HUES6 (cell line): ENCODE data around the gene PHAF1.

Experiments used
- H3K27ac ChIP-seq: 2 replicates; pipeline ENCODE4 v1.7.0; 2013; ENCODE audit warnings: low read depth, mild to moderate bottlenecking, low read length, inconsistent platforms
- H3K27me3 ChIP-seq: 2 replicates; pipeline ENCODE4 v1.6.1; 2013; ENCODE audit warnings: low read length; ENCODE audit not compliant: control insufficient read depth, insufficient read depth
- H3K36me3 ChIP-seq: 2 replicates; pipeline ENCODE4 v1.6.1; 2013; ENCODE audit warnings: low read length; ENCODE audit not compliant: control insufficient read depth, insufficient read depth
- H3K4me1 ChIP-seq: 2 replicates; pipeline ENCODE4 v1.6.1; 2013; ENCODE audit warnings: low read length; ENCODE audit not compliant: control insufficient read depth, insufficient read depth
- H3K4me3 ChIP-seq: 2 replicates; pipeline ENCODE4 v1.5.1; 2013; ENCODE audit warnings: low read depth, low read length
- H3K9ac ChIP-seq: one replicate; pipeline ENCODE4 v1.6.1; 2013; ENCODE audit warnings: mild to moderate bottlenecking, low read length
- H3K9me3 ChIP-seq: 2 replicates; pipeline ENCODE4 v1.6.1; 2013; ENCODE audit warnings: low read depth, low read length; ENCODE audit not compliant: control insufficient read depth, insufficient read depth

PHAF1 gene

DNA sequence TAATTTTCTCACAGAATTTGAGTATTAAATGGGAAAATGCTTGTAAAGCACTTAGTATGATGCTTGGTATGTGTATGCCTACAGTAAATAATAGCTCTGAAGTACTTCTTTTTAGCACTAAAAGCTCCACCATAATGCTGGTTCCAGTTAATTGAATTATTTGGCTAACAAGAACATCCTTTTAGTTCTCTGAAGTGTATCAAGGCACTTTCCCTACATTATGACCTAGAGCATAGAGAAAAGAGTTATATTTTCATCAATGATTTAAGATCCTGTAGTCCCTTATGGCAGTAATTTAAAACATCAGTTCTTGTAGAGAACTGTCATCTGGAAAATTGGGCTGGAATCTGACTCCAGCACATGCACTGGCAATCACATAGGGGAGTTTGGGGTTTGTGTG is 21.9 kb upstream of the PHAF1 start:
- Histone ChIP-seq H3K9me3 (no peaks in the 10 kb centered on the region), H3K36me3 (peaks cover 5% of the 10 kb centered on the region), H3K9ac (no peak overlapping the region), H3K27ac (no peak overlapping the region), H3K27me3 (no peaks in the 10 kb centered on the region), H3K4me1 (no peaks in the 10 kb centered on the region), H3K4me3 (no peak overlapping the region)

DNA sequence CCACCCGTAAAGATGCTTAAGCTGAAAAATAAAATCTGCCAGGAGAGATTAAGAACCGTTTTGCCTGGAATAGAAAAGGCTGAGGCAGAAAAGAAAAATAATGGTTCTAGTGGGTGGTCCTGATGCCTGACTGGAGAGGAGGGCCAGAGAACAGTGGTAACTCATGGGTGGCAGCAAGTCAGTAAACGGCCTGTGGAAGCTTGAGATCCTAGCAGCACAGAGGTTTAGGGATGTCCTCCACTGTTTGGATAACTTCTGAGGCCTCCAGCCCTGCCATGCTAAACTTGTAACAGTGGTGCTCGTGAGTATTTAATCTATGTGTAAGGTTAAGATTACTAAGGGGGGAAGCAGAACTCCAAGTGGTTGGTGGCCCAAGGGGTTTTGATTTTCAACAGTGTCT is 21.2 kb upstream of the PHAF1 start:
- no peak overlapping the region for H3K27ac ChIP-seq
- no peaks in the 10 kb centered on the region for H3K4me1 ChIP-seq
- no peaks in the 10 kb centered on the region for H3K27me3 ChIP-seq
- H3K4me3 ChIP-seq, result no peak overlapping the region
- H3K9me3 ChIP-seq, result no peaks in the 10 kb centered on the region
- peaks cover 5% of the 10 kb centered on the region for H3K36me3 ChIP-seq
- H3K9ac ChIP-seq, result no peak overlapping the region

GRCh38 chr16:67089101-67089500 is 20.6 kb upstream of the PHAF1 start:
- Histone ChIP-seq H3K36me3 (peaks cover 5% of the 10 kb centered on the region), H3K9ac (no peak overlapping the region), H3K27me3 (no peaks in the 10 kb centered on the region), H3K4me3 (no peak overlapping the region), H3K9me3 (no peaks in the 10 kb centered on the region), H3K4me1 (no peaks in the 10 kb centered on the region), H3K27ac (no peak overlapping the region)

GRCh38 chr16:67091906-67092566 is 17.7 kb upstream of the PHAF1 start:
- no peak overlapping the region for H3K4me3 ChIP-seq
- H3K36me3 ChIP-seq, result no peaks in the 10 kb centered on the region
- no peak overlapping the region for H3K27ac ChIP-seq
- no peaks in the 10 kb centered on the region for H3K27me3 ChIP-seq
- H3K4me1 ChIP-seq, result no peaks in the 10 kb centered on the region
- no peaks in the 10 kb centered on the region for H3K9me3 ChIP-seq
- no peak overlapping the region for H3K9ac ChIP-seq

GRCh38 chr16:67093098-67093726 is 16.5 kb upstream of the PHAF1 start:
- no peak overlapping the region for H3K9ac ChIP-seq
- H3K9me3 ChIP-seq, result no peaks in the 10 kb centered on the region
- no peaks in the 10 kb centered on the region; the same call in 1 of the 2 replicates for H3K36me3 ChIP-seq
- no peak overlapping the region for H3K27ac ChIP-seq
- H3K27me3 ChIP-seq, result no peaks in the 10 kb centered on the region
- no peak overlapping the region for H3K4me3 ChIP-seq
- no peaks in the 10 kb centered on the region for H3K4me1 ChIP-seq

DNA sequence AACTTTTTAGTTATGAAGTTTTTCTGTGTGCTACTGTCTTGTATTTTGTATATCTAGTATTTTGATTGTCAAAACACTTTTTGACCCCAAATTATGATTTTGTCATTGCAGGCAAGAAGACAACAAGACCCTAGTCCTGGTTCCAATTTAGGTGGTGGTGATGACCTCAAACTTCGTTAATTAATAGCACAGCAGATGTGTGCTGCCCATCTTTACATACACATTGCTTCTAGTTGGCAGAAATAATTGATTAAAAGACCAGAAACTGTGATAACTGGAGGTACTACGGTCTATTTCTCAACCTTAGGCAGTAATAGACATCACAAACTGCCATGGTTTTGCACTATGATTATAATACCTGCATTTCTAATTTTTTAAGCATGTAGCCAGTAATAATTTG is 11.1 kb upstream of the PHAF1 start:
- Histone ChIP-seq H3K4me1 (no peaks in the 10 kb centered on the region), H3K36me3 (peaks cover 7% of the 10 kb centered on the region; the same call in 1 of the 2 replicates), H3K27me3 (no peaks in the 10 kb centered on the region), H3K27ac (no peak overlapping the region), H3K9ac (no peak overlapping the region), H3K4me3 (no peak overlapping the region), H3K9me3 (no peaks in the 10 kb centered on the region)

DNA sequence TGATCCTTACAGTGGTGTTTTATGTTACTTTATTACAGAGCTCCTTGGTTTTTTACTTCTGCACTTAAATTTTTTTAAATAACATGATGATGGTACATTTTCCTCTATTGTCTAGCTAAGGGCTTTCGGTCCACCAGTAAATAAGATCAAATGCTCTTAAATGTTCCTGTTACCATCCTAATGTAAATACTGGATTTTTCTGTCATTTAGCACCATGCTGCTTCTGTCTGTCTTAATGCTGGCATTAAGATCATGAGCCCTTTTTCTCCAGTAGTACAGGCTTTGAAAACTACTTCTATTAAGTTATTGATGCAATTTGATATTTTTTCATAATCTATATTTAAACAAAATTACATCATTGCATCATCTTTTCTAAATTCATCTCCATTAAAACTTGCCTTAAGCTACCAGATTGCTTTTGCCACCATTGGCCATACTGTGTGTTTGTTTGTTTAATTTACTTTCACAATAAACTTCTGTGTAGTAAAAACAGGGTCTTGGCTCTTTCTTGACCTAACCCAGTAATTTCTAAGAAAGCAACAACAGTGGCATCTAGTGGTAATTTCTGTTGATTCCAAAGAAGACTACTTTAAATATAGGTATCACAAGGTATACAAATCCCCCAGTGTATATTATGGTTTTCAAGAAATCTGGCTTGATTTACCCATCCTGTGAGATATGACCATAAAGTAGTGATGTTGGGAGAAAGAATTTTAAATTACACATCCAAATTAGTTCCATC is 9.0 kb upstream of the PHAF1 start:
- Histone ChIP-seq H3K9me3 (no peaks in the 10 kb centered on the region), H3K9ac (no peak overlapping the region), H3K27ac (no peak overlapping the region), H3K27me3 (no peaks in the 10 kb centered on the region), H3K36me3 (peaks cover 7% of the 10 kb centered on the region; the same call in 1 of the 2 replicates), H3K4me1 (no peaks in the 10 kb centered on the region), H3K4me3 (no peak overlapping the region)

DNA sequence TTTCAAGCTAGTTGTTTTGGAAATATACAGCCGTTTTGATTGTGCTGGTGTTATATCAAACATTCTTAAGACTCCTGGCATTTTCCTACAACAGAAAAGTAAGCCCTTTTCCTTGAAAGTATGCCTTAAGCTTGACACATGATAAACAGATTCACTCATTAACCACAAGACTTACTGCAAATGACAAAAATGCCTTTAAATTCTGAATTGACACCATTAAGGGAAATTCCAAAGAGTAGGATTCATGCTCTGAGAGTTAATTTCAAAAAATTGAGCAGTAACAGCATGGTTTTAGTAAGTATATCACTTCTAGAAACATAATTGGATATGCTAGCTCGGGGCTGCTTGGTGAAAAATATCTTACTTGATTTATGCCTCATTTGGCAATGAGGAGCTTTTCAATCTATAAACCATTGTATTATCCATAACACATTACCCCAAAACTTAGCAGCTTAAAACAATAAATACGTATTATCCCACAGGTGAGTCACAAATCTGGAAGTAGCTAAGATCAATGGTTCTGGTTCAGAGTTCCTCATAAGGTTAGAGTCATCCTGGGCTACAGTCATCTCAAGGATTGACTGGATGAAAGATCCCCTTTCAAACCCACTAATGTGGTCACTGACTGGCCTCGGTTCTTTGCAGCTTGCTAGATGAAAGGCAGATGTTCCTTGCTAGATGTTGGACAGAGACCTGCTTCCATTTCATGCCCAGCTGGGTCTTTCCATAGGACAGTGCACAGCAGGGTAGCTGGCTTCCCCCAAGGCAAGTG is 8.2 kb upstream of the PHAF1 start:
- H3K36me3 ChIP-seq, result peaks cover 7% of the 10 kb centered on the region; the same call in 1 of the 2 replicates
- no peaks in the 10 kb centered on the region for H3K9me3 ChIP-seq

GRCh38 chr16:67104061-67104460 is 5.7 kb upstream of the PHAF1 start:
- Histone ChIP-seq H3K27ac (no peak overlapping the region), H3K27me3 (no peaks in the 10 kb centered on the region), H3K9ac (no peak overlapping the region), H3K9me3 (no peaks in the 10 kb centered on the region), H3K4me3 (no peak overlapping the region), H3K36me3 (peaks cover 4% of the 10 kb centered on the region; the same call in 1 of the 2 replicates), H3K4me1 (peaks cover 4% of the 10 kb centered on the region; the same call in 1 of the 2 replicates)

More for the DNA sequence above, 8.2 kb upstream of the PHAF1 start:
- Histone ChIP-seq H3K4me3 (no peak overlapping the region), H3K27ac (no peak overlapping the region), H3K9ac (no peak overlapping the region), H3K27me3 (no peaks in the 10 kb centered on the region), H3K4me1 (no peaks in the 10 kb centered on the region)

GRCh38 chr16:67104845-67105244 is 4.9 kb upstream of the PHAF1 start:
- H3K27me3 ChIP-seq, result no peaks in the 10 kb centered on the region
- no peaks in the 10 kb centered on the region; the same call in 1 of the 2 replicates for H3K36me3 ChIP-seq
- H3K4me3 ChIP-seq, result no peak overlapping the region
- H3K27ac ChIP-seq, result no peak overlapping the region
- no peaks in the 10 kb centered on the region for H3K9me3 ChIP-seq
- no peak overlapping the region for H3K9ac ChIP-seq
- peaks cover 6% of the 10 kb centered on the region; the same call in 1 of the 2 replicates for H3K4me1 ChIP-seq
